Measurements from ENCODE around the gene LYVE1.

- no peak for TF ChIP-seq CTCF (IDR thresholded peaks at IDR 0.05)
- no peak for TF ChIP-seq EP300 (IDR thresholded peaks at IDR 0.05)
- TF ChIP-seq POLR2A (IDR thresholded peaks at IDR 0.05), result no peak
These were observed 35.9 kb downstream of the LYVE1 start for GRCh38 chr11:10532526-10532925.
